Karpas-422 (cell line): ENCODE measurements around the gene WWOX. TPM values are rescaled to one million over a fixed set of nuclear protein-coding genes. Genes with fewer than 3 reads are reported as not detected.

Experiments
- DNase-seq: peaks from one replicate; pipeline ENCODE4 v3.0.0-alpha.2; 2015
- H2AFZ ChIP-seq: fragments of 200-600 bp; sonication (generic); 2 replicates; pipeline ENCODE4 v1.6.1; 2014; ENCODE audit warnings: antibody characterized with exemption, low read length, mixed read lengths
- H3K27ac ChIP-seq: fragments of 200-600 bp; sonication (generic); 2 replicates; pipeline ENCODE4 v1.5.1; 2014; ENCODE audit warnings: mild to moderate bottlenecking, low read length, moderate library complexity
- H3K27me3 ChIP-seq: fragments of 200-600 bp; sonication (generic); 2 replicates; pipeline ENCODE4 v1.6.1; 2014; ENCODE audit warnings: low read length, mixed read lengths
- H3K36me3 ChIP-seq: fragments of 200-600 bp; sonication (generic); 2 replicates; pipeline ENCODE4 v1.6.1; 2014; ENCODE audit warnings: low read length, mixed read lengths; ENCODE audit not compliant: insufficient read depth
- H3K4me1 ChIP-seq: fragments of 200-600 bp; sonication (generic); 2 replicates; pipeline ENCODE4 v1.6.1; 2014; ENCODE audit warnings: mild to moderate bottlenecking, low read length, mixed read lengths
- H3K4me2 ChIP-seq: fragments of 200-600 bp; sonication (generic); 2 replicates; pipeline ENCODE4 v1.6.1; 2014; ENCODE audit warnings: low read length, low read depth, mild to moderate bottlenecking; ENCODE audit not compliant: poor library complexity, severe bottlenecking
- H3K4me3 ChIP-seq: fragments of 200-600 bp; sonication (generic); 2 replicates; pipeline ENCODE4 v1.5.1; 2014; ENCODE audit warnings: mild to moderate bottlenecking, antibody characterized with exemption, low read length, mixed read lengths
- H3K79me2 ChIP-seq: fragments of 200-600 bp; sonication (generic); 2 replicates; pipeline ENCODE4 v1.6.1; 2014; ENCODE audit warnings: mild to moderate bottlenecking, low read length, mixed read lengths
- H3K9ac ChIP-seq: fragments of 200-600 bp; sonication (generic); 2 replicates; pipeline ENCODE4 v1.6.0; 2014; ENCODE audit warnings: low read length
- H3K9me2 ChIP-seq: fragments of 200-600 bp; sonication (generic), shearing (Covaris generic); replicated peaks from 2 replicates; pipeline ENCODE4 v1.6.0; 2014; ENCODE audit warnings: mild to moderate bottlenecking, low read length, moderate library complexity; ENCODE audit not compliant: insufficient read depth
- H3K9me3 ChIP-seq: fragments of 300-700, 200-600 bp; sonication (generic); 2 replicates; pipeline ENCODE4 v1.6.1; 2014; ENCODE audit warnings: low read length, mixed read lengths
- H4K20me1 ChIP-seq: fragments of 200-600 bp; sonication (generic); 2 replicates; pipeline ENCODE4 v1.6.1; 2014; ENCODE audit warnings: mild to moderate bottlenecking, antibody characterized with exemption, low read length, low read depth; ENCODE audit not compliant: insufficient read depth
- total RNA-seq: library from RNA; depleted of rRNA; stranded (reverse); fragments of >200 nt; shearing (Covaris generic); gene quantifications from 2 replicates; pipeline ENCODE4 v1.2.3, GENCODE V29; 2014; ENCODE audit warnings: low replicate concordance

The WWOX gene
- total RNA-seq, 1 experiment from 2014 or later: 66.2 TPM

DNA sequence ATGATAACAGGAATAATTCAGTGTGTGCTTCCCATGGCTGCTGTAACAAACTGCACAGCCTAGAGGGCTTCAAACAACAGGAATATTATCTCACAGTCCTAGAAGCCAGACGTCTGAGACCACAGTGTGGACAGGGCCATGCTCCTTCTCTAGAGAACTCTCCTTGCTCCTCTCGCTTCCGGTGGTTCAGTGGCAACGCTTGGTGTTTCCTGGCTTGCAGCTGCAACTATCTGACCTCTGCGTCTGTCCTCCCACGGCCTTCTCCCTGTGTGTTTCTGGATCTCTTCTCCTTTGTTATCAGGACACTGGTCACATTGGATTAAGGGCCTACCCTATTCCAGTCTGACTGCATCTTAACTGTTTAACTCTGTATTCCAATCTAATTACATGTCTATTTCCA is 1086.7 kb downstream of the WWOX start:
- H3K27me3 ChIP-seq: no peaks in the 10 kb centered on the region
- DNase-seq: no peak
- H3K4me2 ChIP-seq: no peak overlapping the region
- H3K9me3 ChIP-seq: no peaks in the 10 kb centered on the region
- H3K9ac ChIP-seq: no peak overlapping the region
- H4K20me1 ChIP-seq: no peaks in the 10 kb centered on the region
- H3K9me2 ChIP-seq: no peaks in the 10 kb centered on the region
- H3K4me1 ChIP-seq: 0 out of 2 replicates have a peak, but pooled peaks cover 2% of the 10 kb centered on the region
- H2AFZ ChIP-seq: no peak overlapping the region
- no peaks in the 10 kb centered on the region for H3K79me2 ChIP-seq
- no peak overlapping the region for H3K27ac ChIP-seq
- H3K36me3 ChIP-seq: no peaks in the 10 kb centered on the region
- no peak overlapping the region for H3K4me3 ChIP-seq

DNA sequence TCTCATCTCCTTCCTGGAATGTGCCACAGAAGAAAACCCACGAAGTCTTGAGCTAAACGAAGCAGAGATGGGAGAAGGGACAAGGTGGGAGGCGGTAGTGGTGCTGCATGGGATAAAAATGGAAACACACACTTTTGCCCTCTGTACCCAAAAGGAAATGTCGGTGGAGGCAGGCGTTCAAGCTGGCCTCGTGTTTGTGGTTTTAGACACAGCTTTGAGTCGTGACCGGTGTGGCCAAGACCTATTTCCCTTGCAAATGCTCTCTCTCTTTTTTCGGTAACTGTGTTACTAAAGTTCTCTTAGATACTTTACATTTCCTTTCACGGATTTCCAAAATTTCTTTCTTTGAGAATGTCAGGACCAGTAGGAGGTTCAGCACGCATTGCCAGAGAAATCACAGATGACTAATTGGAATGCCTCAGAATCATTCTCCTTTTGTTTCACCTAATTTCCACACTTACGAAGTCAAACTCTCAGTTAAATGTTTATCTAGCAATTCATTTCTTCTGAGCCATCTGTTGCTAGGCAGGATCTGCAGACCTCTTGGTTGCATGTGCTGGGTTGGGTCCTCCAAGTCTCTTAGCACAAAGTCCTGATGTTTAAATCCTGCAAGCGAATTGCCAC is 1088.8 kb downstream of the WWOX start:
- Histone ChIP-seq H3K9ac (no peak overlapping the region), H3K36me3 (no peaks in the 10 kb centered on the region), H3K27me3 (no peaks in the 10 kb centered on the region), H2AFZ (no peak overlapping the region), H4K20me1 (no peaks in the 10 kb centered on the region), H3K4me3 (no peak overlapping the region), H3K79me2 (no peaks in the 10 kb centered on the region), H3K9me3 (no peaks in the 10 kb centered on the region), H3K9me2 (no peaks in the 10 kb centered on the region), H3K4me1 (0 out of 2 replicates have a peak, but pooled peaks cover 2% of the 10 kb centered on the region), H3K4me2 (no peak overlapping the region), H3K27ac (no peak overlapping the region)
- no peak for DNase-seq

DNA sequence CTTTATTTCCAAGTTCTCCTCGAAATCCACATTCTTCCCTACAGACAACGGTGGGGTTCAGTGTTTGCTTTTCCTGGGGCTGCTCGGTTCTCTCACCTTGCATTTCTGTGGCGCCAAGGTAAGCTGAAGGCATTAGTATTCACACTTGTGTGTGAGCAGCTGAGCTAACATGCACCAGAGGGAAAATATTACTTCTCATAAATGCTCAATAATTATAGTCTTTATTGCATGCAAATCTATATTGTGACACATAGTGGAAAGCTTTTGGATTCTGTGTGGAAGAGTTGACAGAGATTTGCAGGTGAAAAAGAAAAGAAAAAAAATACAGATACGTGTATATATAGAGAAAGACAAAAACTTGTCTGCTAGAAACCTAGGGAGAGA is 1089.3 kb downstream of the WWOX start:
- Histone ChIP-seq H3K27ac (no peak overlapping the region), H3K79me2 (no peaks in the 10 kb centered on the region), H3K9ac (no peak overlapping the region), H3K4me3 (no peak overlapping the region), H4K20me1 (no peaks in the 10 kb centered on the region), H3K27me3 (no peaks in the 10 kb centered on the region), H3K4me1 (0 out of 2 replicates have a peak, but pooled peaks cover 2% of the 10 kb centered on the region), H2AFZ (no peak overlapping the region), H3K9me2 (no peaks in the 10 kb centered on the region), H3K4me2 (no peak overlapping the region), H3K9me3 (no peaks in the 10 kb centered on the region), H3K36me3 (no peaks in the 10 kb centered on the region)
- no peak for DNase-seq

DNA sequence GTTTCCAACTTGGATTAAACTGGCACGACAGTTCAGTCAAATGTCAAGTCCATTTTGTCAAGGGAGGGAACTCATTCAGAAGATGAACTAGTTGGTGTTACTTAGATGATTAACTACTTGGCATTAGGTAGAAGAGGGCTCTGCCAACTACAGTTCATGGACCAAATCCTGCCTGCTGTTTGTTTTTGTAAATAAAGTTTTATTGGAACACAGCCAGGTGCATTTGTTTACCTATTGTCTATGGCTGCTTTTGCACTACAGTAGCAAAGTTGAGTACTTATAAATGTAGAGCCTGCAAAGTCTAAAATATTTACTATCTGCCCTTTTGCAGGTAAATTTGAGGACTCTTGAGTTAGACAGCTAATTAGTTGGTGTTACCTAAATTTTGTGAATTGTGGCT is 1091.1 kb downstream of the WWOX start:
- no peak overlapping the region for H3K27ac ChIP-seq
- no peak overlapping the region for H2AFZ ChIP-seq
- no peak for DNase-seq
- H3K9me2 ChIP-seq: no peaks in the 10 kb centered on the region
- no peaks in the 10 kb centered on the region for H3K36me3 ChIP-seq
- no peaks in the 10 kb centered on the region for H3K27me3 ChIP-seq
- H3K9ac ChIP-seq: no peak overlapping the region
- no peak overlapping the region for H3K4me3 ChIP-seq
- H3K79me2 ChIP-seq: no peaks in the 10 kb centered on the region
- 0 out of 2 replicates have a peak, but pooled peaks cover 2% of the 10 kb centered on the region for H3K4me1 ChIP-seq
- no peak overlapping the region for H3K4me2 ChIP-seq
- H3K9me3 ChIP-seq: no peaks in the 10 kb centered on the region
- no peaks in the 10 kb centered on the region for H4K20me1 ChIP-seq

DNA sequence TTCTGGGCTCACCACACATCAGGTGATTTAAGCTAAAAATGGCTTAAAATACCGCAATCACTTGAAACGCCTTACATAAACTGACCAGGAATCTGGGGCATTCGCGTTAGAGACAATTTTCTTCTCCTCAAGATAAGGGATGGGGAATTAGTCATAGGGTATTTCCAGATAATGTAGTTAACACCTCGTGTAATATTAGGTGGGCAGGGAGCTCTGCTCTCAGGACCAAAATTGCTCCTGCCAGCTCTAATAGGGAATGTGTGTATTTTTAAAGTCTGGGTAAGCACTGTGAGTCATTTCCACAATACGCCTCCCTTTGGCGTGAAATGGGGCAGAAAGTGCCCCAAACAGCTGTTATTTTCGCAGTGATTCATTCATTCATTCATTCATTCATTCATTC is 1092.5 kb downstream of the WWOX start:
- no peak overlapping the region for H3K4me3 ChIP-seq
- no peaks in the 10 kb centered on the region for H3K9me3 ChIP-seq
- DNase-seq: no peak
- H3K36me3 ChIP-seq: no peaks in the 10 kb centered on the region
- H3K27me3 ChIP-seq: no peaks in the 10 kb centered on the region
- no peaks in the 10 kb centered on the region for H4K20me1 ChIP-seq
- H3K4me1 ChIP-seq: peaks cover 9% of the 10 kb centered on the region
- H2AFZ ChIP-seq: no peak overlapping the region
- H3K79me2 ChIP-seq: no peaks in the 10 kb centered on the region
- no peak overlapping the region for H3K4me2 ChIP-seq
- H3K9ac ChIP-seq: no peak overlapping the region
- H3K27ac ChIP-seq: no peak overlapping the region
- H3K9me2 ChIP-seq: no peaks in the 10 kb centered on the region

DNA sequence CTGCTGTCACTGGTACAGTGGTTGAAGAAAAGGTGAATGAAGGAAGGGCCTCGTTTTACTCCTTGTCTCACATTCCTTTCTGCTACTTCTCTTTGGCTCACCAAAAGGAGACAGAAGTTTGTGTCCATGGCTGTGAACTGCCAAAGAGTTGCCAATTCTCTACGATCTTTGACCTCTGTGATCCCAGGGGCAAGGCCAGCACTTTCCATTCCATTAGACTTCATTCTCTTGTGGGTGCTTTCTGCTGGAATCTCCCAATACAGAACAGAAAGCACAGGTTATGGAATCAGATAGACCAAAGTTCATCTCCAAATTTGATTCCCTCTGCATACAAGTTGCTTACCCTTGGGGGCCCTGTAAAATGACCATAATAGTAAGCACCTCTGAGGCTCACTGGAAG is 1093.5 kb downstream of the WWOX start:
- no peaks in the 10 kb centered on the region for H3K79me2 ChIP-seq
- no peaks in the 10 kb centered on the region for H3K9me3 ChIP-seq
- DNase-seq: no peak
- no peak overlapping the region for H3K4me3 ChIP-seq
- no peaks in the 10 kb centered on the region for H3K9me2 ChIP-seq
- no peak overlapping the region for H3K27ac ChIP-seq
- H3K27me3 ChIP-seq: no peaks in the 10 kb centered on the region
- no peaks in the 10 kb centered on the region for H4K20me1 ChIP-seq
- peaks cover 8% of the 10 kb centered on the region for H3K4me1 ChIP-seq
- no peak overlapping the region for H2AFZ ChIP-seq
- no peak overlapping the region for H3K4me2 ChIP-seq
- H3K9ac ChIP-seq: no peak overlapping the region
- H3K36me3 ChIP-seq: no peaks in the 10 kb centered on the region

DNA sequence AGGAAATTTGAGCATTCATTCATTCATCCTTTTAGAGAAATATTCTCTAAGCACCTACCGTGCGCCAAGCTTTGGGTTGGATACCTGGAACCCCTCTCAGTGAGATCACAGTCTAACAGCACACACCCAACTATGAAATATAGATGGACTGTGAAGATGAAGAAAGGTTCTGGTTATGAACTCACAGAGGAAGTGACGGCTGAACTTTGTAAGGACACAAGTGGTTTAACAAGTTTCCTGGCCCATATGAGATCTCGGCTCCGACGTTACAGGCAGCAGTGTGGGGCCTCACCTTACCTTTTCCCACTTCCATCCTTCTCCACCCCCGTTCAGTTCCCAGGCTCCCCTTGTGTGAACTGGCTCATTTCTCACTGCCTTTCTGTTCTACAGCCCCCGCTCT is 1094.8 kb downstream of the WWOX start:
- no peaks in the 10 kb centered on the region for H3K27me3 ChIP-seq
- no peak for DNase-seq
- H3K79me2 ChIP-seq: no peaks in the 10 kb centered on the region
- no peak overlapping the region for H3K4me3 ChIP-seq
- H3K9ac ChIP-seq: no peak overlapping the region
- H4K20me1 ChIP-seq: no peaks in the 10 kb centered on the region
- peaks cover 6% of the 10 kb centered on the region for H3K4me1 ChIP-seq
- H2AFZ ChIP-seq: no peak overlapping the region
- no peak overlapping the region for H3K4me2 ChIP-seq
- H3K36me3 ChIP-seq: no peaks in the 10 kb centered on the region
- H3K9me3 ChIP-seq: no peaks in the 10 kb centered on the region
- no peak overlapping the region for H3K27ac ChIP-seq
- no peaks in the 10 kb centered on the region for H3K9me2 ChIP-seq

DNA sequence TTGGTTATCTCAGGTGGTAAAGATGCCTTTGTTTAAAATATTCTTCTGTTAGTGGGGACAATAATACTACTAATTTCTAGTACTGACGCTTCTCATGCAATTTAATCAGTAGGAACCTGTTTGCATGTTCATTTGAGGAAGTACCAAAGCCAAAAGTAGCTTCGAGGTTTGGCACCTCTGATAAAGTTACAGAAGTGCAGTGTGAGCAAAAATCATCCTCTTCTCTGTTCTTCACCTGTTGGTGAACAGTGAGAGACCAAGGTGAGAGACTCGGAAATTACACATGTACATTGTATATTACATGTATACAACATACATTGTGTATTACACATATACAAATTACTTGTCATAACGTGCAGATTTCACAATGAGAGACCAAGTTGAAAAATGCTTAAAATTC is 1096.5 kb downstream of the WWOX start:
- H3K79me2 ChIP-seq: no peaks in the 10 kb centered on the region
- H3K9me2 ChIP-seq: no peaks in the 10 kb centered on the region
- peaks cover 6% of the 10 kb centered on the region for H3K4me1 ChIP-seq
- no peak overlapping the region for H2AFZ ChIP-seq
- H4K20me1 ChIP-seq: no peaks in the 10 kb centered on the region
- no peaks in the 10 kb centered on the region for H3K9me3 ChIP-seq
- H3K4me2 ChIP-seq: no peak overlapping the region
- no peak overlapping the region for H3K4me3 ChIP-seq
- DNase-seq: no peak
- no peak overlapping the region for H3K9ac ChIP-seq
- H3K27me3 ChIP-seq: no peaks in the 10 kb centered on the region
- H3K27ac ChIP-seq: no peak overlapping the region
- H3K36me3 ChIP-seq: no peaks in the 10 kb centered on the region
